GM18519 (cell line): ENCODE measurements around the gene B3GAT3.
"Not testable (repeated sequence)": the region's sequence is repeated elsewhere in the genome, so short reads cannot be mapped to it uniquely, and the experiment has no call there.

Experiments
- ATAC-seq: cut with Tn5 transposase; IDR thresholded peaks from one replicate; pipeline ENCODE4 v1.9.1; 2021; ENCODE audit warnings: mild to moderate bottlenecking, moderate library complexity; ENCODE audit not compliant: unreplicated experiment, low FRiP score

B3GAT3 gene

DNA sequence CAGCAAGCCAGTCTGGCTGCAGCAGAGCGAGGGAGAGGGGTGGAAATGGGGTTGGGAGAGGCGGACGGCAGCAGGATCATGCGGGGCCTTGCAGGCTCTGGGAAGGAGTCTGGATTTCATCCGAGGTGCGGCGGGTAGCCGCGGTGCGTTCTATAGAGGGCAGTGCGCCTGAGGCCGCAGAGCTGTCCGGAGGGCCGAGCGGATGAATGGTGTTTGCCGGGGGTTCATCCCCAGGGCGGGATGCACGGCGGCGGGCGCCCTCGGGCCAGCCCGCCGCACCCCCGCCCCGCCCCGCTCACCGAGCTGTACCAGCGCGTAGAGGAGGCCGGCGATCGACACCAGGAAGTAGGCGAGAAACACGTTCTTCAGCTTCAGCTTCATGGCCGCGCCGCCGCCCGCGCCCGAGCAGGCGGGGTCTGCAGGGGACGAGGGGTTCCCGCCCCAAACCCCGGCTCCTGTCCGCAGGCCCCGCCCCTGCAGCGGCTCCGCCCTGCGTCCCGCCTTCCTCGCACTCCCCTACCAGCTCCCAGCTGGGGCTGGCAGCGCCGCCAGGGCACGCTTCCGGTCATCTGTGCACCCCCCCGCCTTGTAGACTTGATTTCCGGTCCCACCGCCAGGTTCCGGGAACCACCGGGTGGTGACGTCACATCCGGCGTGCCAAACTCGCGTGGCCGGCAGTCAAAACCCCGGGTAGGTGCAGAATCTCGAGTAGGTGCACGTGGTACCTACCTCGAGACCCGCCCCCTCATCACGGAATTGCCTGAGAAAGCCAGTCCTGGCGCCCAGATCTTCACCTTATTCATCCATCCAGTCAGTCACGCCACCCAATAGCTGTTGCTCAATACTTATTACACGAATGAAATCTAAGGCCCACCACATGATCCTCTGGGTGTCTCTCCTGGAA is at the start of gene B3GAT3:
Gene B3GAT3, minus strand, starts transcription at position 420 of the 904 bp plus-strand sequence. Its CDS starts 39 bp downstream, at position 381.
- peak; percentile 87 for ATAC-seq

DNA sequence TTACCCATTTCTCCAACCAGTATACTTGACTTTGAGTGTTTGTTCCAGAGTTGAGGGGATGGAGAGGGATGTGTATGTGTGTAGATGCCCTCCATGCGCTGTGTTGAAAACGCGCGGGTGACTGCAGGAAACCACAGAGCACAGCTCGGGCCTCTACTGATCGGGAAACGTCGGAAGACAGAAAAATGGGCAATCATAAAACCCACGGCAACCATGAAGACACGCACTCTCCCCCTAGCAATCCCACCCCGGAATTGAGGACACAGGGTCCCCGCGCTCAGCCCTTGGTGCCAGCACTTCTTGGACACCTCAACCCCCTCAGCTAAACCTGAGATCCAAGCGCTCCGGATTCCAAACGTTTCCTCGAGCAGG is 49.4 kb upstream of the B3GAT3 start:
- ATAC-seq: no peak

DNA sequence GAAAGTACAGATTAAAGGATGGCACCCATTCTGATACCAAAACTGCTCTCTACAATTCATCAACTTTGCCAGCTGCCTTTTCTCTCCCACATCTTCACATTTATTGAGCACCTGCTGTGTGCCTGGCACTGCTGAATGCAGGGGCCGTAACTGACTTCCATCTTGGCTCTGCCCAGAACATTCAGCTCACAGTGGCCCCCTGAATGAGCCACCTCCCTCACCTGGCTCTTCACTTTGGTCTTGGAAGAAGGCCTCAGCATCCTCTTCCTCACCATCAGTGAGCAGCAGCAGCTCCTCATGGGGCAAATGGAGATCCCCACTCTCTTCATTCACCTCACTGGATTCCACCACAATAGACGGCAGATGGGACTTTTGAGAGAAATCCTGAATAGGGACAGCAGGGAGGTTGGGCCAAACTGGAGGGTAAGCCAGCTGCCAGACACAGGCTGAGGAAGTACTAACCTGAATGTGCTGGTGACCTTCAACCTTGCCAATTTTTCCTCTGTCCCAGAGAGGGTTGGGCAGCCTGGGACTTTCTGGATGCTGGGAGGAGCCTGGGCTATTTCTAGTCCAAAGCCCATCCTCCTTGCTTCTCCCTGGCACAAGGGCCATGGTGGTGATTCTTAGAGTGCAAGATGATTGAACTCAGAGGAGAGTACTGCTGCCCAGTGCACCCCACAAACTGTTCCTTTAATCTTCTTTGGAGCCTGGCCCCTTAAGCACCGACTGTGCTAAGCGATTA is 47.8 kb upstream of the B3GAT3 start:
- ATAC-seq: no peak

DNA sequence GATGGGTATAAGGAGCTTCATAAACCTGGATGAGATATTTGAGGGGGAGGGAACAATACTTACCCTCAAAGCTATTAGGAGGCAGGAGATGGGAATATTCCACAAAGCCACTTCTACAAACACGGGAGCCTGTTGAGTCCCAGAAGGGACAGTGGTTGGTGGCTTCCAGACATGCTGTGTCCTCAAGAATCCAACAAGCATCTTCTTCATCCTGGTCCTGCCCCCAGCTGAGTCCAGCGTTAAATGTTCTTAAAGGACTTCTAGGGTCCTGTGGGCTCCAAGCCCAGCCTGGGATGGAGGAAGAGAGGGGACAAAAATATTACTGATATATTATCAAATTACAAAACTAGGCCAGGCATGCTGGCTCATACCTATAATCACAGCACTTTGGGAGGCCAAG is 45.7 kb upstream of the B3GAT3 start:
- no peak for ATAC-seq

DNA sequence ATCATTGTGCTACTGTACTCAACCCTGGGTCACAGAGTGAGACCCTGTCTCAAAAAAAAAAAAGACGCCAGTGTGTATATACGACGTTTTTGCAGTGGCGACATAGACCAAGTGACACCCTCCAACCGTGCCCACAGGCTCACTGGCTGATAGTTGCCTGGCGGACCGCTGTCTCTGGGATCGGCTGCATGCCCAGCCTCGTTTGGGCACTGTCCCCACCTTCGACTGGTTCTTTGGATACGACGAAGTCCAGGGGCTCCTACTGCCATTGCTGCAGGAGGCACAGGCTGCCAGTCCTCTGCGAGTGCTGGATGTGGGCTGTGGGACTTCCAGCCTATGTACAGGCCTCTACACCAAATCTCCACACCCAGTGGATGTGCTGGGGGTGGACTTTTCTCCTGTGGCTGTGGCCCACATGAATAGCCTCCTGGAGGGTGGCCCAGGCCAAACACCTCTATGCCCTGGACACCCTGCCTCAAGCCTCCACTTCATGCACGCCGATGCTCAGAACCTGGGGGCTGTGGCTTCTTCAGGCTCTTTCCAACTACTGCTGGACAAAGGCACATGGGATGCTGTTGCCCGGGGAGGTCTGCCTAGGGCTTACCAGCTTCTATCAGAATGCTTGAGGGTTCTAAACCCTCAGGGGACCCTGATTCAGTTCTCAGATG is 44.6 kb upstream of the B3GAT3 start:
- ATAC-seq: no peak

DNA sequence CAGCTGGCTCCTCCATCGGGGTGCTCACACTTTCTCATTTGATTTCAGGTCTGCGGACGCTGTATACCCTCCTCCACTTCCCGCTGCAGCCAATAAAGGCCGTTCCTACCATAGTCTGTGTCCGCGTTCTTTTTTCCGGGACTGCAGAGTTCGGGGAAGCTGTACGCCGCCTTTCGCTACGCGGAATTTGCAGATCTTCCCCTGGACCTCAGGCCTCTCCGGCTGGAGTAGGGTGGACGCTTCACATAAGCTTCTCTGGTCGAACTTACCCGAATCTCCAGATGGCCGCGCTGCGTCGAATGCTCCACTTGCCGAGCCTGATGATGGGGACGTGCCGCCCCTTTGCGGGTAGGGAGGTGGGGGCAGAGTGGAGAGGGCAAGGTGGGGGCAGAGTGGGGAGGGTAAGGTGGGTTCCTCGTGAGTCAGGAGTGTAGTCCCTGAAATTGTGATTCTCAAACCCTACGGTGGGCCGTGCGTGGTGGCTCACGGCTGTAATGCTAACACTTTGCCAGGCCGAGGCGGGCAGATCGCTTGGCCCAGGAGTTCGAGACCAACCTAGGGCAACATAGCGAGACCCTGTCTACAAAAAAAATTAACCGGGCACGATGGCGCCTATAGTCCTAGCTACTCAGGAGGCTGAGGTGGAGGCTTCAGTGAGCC is 43.9 kb upstream of the B3GAT3 start:
- no peak for ATAC-seq

DNA sequence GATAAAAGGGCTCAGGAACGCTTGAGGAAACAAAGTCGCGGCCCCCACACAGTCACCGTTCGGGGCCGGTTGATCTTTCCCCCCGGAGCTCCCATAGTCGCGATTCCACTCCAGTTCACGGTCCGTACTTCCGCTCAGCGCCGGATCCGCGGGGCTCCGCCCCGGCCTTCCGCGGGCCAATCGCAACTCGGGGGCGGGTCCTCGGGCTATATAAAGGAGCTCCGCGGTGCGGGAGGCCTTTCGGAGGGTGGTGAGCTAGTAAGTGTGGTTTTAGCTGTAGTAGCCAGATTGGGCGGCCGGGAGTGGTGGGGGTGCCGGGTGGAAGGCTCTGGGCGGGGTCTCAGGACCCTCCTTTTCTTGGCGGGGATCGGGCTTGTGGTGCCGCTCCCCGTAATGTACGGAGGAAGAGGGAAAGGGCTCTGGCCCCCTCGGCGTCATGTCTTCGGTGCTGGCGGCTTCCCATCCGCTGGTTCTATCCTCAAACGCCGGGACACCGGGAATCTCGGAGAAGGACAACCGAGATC is 43.4 kb upstream of the B3GAT3 start, which contains the start of the genes C11orf98 and CSKMT:
Gene C11orf98, minus strand, starts transcription at position 136 of the 524 bp plus-strand sequence. Its CDS starts 41 bp downstream, at position 95.
Gene CSKMT, plus strand, starts transcription at position 238 of the 524 bp plus-strand sequence. CDS start 568 bp downstream, outside the sequence.
- peak; percentile 50 for ATAC-seq

DNA sequence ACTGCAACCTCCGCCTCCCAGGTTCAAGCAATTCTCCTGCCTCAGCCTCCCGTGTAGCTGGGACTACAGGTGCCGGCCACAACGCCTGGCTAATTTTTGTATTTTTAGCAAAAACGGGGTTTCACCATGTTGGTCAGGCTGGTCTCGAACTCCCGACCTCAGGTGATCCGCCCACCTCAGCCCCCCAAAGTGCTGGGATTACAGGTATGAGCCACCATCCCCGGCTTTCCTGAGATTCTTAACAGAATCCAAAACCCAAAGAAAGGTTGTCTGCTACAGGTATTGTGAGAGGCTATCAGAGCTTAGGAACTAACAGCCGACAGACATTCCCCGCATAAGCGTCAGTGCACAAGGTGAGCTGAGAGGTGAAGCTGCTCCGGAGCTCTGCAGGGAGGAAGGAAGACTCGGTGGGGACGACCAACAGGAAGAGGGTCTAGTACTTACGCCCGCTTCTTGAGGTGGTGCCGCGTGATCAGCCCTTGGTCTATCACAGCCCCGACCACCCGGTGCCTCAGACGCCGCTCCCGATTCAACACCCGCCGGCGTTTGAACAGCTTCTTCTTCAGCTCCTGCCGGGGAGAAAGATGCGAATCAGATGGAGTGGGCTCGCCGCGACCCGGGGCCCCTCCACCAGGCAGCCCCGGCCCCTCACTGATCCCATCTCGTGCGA is 42.8 kb upstream of the B3GAT3 start:
- peak; percentile 21 for ATAC-seq

DNA sequence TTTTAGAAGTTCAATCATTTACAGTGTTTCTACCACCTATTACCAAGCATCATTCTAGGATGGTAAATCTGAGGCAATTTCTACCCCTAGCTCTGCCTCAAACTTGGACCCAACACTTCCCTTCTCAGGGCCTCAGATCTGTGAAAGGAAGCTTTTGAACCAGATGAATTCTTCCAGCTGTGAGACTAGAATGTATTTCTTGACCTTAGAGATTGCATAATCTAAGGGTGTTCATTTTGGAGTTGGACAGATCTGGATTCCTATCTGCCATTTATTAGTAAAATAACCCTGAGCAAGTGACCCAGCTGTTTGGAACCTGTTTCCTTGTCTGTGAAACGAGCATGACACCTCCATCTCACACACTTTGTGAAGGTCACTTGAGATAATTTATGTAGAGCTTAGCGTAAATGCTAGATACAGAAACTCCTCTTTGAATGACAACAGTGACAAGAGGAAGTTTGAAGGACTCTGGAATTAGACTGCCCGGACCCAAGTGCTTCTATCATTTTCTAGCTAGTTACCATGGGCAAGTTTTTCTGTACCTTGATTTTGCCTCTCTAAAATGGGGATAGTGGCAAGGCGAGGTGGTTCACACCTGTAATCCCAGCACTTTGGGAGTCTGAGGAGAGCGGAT is 35.1 kb upstream of the B3GAT3 start:
- no peak for ATAC-seq

DNA sequence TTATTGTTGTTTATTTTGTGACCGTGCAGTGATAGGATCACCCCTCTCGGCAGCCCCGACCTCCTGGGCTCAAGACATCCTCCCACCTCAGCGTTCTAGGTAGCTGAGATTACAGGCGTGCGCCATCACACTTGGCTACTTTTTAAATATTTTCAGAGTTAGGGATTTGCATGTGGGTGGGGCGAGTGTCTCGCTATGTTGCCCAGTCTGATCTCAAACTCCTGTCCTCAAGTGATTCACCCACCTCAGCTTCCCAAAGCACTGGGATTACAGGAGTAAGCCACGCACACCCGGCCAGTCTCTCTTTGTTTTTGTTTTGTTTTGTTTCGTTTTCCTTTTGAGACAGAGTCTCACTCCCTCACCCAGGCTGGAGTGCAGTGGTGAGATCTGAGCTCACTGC is 32.5 kb upstream of the B3GAT3 start:
- no peak for ATAC-seq

DNA sequence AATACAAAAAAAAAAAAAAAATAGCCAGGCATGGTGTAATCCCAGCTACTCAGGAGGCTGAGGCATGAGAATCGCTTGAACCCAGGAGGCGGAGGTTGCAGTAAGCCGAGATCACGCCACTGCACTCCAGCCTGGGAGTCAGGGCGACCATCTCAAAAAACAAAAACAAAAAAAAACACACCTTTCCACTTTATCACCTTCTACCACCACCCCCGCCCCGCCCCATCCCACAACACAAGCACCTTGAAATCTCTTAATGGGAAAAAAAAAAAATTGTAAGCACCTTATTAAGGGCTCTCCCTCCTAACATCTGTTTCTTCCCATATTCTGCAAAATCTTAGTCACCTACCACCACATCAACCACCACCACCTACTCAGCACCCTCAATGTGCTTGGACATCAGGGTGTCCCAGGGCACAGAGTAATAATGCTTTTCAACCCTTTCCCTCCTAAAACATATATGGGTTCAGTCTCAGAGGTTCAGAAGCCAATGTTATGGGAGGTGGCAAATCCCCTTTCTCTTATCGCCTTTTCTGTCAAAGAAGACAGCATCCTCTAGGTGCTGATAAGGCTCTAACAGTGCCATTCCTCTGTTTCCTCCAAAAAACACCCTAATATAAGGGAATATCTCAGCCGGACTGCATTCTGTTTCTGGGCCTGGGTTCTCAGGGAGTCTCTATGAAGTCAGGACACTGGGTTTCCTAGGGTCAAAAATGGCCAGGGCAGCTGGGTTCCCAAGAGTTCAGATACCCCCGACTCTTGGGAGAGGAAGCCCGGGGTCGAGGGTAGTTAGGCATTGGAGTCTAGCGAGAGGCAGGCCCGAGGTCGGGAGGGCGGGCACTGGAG is 30.6 kb upstream of the B3GAT3 start:
- ATAC-seq: no peak

DNA sequence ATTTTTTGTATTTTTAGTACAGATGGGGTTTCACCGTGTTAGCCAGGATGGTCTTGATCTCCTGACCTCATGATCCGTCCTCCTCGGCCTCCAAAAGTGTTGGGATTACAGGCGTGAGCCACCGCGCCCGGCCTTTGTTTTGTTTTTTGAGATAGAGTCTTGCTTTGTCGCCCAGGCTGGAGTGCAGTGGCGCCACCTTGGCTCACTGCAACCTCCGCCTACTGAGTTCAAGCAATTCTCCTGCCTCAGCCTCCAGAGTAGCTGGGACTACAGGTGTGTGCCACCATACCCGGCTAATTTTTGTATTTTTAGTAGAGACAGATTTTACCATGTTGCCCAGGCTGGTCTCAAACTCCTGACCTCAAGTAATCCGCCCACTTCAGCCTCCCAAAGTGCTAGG is 28.5 kb upstream of the B3GAT3 start:
- not testable (repeated sequence) for ATAC-seq

DNA sequence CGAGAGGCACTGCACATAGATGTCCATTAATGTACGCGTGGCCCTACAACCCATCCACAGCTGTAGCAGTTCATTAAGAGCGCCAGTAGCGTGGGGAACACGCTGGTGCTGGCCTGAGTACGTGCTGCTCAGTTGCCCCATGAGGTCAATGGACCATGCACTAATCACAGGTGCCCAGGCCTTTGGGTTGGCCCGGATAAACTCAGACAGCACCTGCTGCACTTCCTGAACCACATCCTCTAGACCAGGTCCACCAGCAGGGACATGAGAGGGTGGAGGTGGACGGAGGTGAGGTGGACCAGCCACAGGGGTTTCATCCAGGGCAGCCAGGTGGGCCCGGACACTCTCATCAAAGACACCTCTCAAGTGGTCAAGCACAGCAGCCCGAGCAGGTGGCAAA is 27.7 kb upstream of the B3GAT3 start:
- ATAC-seq: no peak

DNA sequence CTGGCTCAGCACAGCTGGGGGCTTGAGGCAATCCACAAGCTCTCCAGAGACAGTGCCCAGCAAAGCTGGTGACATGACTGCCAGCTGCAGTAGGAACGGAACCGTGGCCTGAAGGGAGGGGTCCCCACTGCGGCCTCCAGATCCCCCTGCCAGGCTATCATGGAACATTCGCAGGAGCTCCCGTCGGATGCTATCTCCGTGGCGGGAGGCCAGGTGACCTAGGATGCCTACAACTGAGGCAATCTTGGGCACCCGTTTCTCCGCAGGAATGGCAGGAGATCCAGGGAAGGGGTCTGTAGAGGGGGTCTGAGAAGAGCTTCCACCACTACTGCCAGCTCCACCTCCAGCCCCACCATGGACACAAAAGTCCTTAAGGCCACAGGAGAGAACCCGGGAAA is 27.2 kb upstream of the B3GAT3 start:
- ATAC-seq: no peak

DNA sequence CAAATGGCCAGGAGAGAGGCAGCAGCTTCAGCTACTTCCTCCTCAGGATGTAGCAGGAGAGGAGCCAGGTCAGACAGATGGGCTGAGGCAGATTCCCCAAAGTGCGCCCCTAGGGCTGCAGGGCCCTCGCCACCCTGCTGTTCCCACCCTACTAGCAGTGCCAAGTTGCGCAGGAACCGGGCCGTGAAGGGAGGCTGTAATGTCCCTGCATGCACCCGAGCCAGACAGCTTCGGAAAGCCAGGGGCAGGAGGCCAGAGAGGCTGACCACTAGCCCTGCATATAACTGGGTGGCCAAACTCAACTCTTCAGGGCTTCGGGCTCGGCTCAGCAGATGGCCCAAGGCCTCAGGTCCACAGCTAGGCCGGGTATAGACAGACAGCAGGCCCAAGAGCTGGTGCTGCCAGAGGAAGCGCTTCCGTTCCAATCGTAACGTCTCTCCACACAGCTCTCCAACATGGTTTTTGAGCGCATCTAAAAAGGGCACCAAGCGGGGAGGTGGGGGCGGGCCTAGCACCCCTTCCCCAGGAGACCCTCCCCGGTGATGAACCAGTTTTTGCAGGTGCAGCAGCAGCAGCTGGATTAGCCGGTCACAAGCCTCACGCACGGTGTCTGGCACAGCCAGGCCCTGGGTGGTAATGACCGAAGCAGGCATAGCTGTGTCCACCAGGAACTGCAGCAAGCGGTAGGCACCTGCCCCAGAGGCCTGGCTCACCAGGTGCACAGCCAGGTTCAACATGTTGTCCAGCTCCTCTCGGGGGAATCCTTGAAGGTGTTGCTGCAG is 26.6 kb upstream of the B3GAT3 start:
- no peak for ATAC-seq

DNA sequence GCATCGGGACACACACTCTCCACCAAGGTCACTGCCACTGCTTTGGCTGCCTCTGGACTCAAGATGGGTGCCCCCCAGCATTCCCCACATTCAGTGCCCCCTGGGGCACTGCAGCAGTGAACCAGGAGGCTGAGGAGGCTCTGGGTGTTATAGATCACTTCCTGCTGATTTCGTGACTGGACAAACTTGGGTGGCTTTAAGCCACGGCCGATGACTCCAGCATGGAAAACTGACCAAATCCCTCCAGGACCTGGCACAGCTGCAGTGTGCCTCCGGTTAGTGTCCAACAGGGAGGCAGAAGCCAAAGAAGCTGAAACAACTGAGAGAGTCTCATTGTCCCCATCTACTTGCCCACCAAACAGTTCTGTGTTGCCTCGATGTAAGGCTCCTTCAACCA is 25.8 kb upstream of the B3GAT3 start:
- no peak for ATAC-seq

DNA sequence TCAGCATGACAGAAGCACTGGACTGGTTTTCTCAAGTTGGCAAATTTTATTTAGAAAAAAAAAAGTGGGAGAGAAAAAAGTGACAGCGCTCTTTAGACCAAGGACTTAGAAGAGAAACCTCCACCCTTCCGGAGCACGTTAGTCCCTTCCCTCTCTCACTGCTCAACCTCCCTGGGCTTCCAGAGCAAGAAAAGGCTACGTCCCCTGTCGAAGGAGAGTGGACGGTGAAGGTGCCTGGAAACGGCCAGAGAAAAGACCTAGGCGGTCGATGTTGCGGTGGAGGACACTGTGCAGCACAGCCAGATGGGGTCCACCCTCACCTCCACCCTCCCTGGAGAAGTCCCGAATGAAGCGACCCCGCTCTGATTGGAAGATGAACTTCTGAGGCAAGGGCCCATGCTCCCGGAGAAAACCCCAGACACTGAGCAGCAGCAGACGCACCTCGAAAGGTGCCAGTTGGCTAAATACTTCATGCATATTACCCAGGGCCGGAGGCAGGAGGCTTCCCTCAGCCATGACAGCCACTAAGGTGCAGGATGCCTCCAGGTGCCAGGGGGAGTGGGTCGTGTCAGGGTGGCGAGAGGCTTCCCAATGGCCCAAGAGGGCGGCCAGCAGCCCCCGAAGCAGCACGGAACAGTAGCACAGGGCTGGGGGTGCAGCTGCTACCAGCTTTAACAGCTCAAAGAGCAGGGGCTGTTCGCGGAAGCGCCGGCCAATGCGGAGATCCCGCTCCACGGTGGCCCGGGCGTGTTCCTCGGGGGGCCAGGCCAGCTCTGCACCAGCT is 25.2 kb upstream of the B3GAT3 start:
- ATAC-seq: no peak
